K562 (cell line): ENCODE results near the gene DZIP1. TPM values are rescaled to one million over a fixed set of nuclear protein-coding genes. Genes with fewer than 3 reads are reported as not detected.
A peak's percentile ranks its signal among the peaks of the same experiment; 100 is the strongest.

Source experiments
- AFF4 ChIP-seq: sonication (generic); formaldehyde crosslinking; IDR thresholded peaks from 2 replicates; pipeline ENCODE4 v1.8.0; 2023; ENCODE audit warnings: mild to moderate bottlenecking, missing genetic modification reagents
- BCOR ChIP-seq: fragments of 450-650 bp; IDR thresholded peaks from 2 replicates; pipeline ENCODE4 v1.6.1; 2016
- CHD2 ChIP-seq: IDR thresholded peaks from 2 replicates; pipeline ENCODE4 v1.6.1; 2011; ENCODE audit warnings: low read depth, low read length
- CREB1 ChIP-seq, 2 experiments: sonication (generic) in 1 of 2; formaldehyde crosslinking in 1 of 2; IDR thresholded peaks; 2 replicates each; pipeline versions ENCODE4 v1.6.1 to v1.8.0; 2012 to 2022; ENCODE audit warnings: inconsistent platforms in 1 of 2, mild to moderate bottlenecking in 1 of 2, missing genetic modification reagents in 1 of 2, moderate library complexity in 1 of 2
- E2F4 ChIP-seq: sonication (generic); formaldehyde crosslinking; IDR thresholded peaks from 2 replicates; pipeline ENCODE4 v1.8.0; 2022; ENCODE audit warnings: mild to moderate bottlenecking, low read depth, missing genetic modification reagents
- ELF4 ChIP-seq: fragments of 450-650 bp; formaldehyde crosslinking; IDR thresholded peaks from 2 replicates; pipeline ENCODE4 v1.4.0; 2022; ENCODE audit warnings: missing genetic modification characterization
- MBD2 ChIP-seq: sonication (generic); IDR thresholded peaks from 2 replicates; pipeline ENCODE4 v1.6.1; 2016; ENCODE audit warnings: low read depth, borderline replicate concordance
- PATZ1 ChIP-seq: fragments of 250-450 bp; sonication (Bioruptor Pico); IDR thresholded peaks from 2 replicates; pipeline ENCODE4 v1.5.0; 2020; ENCODE audit warnings: mild to moderate bottlenecking, borderline replicate concordance
- POLR2A ChIP-seq: fragments of 450-650 bp; conservative IDR thresholded peaks from 2 replicates; pipeline ENCODE4 v1.6.1; 2016
- RBM22 ChIP-seq: fragments of 200-400 bp; formaldehyde crosslinking; IDR thresholded peaks from 2 replicates; pipeline ENCODE4 v1.6.1; 2018; ENCODE audit warnings: low read length, low read depth; ENCODE audit not compliant: poor library complexity, severe bottlenecking
- RCOR1 ChIP-seq, 2 experiments: IDR thresholded peaks; 2 replicates each; pipeline ENCODE4 v1.6.1; 2012; ENCODE audit warnings: low read depth in 2 of 2, low read length in 2 of 2, borderline replicate concordance in 1 of 2, improper control_type of control experiment in 1 of 2
- SMARCB1 ChIP-seq: IDR thresholded peaks from 2 replicates; pipeline ENCODE4 v1.6.1; 2011; ENCODE audit warnings: improper control_type of control experiment, low read depth; ENCODE audit not compliant: insufficient read length
- SRF ChIP-seq, 2 experiments: fragments of 250-450, 450-650 bp in 1 of 2; sonication (Bioruptor Pico) in 1 of 2; sonication (generic) in 1 of 2; formaldehyde crosslinking; IDR thresholded peaks; 2 replicates each; pipeline versions ENCODE4 v1.5.0 to v1.5.1; 2020 to 2022; ENCODE audit warnings: mild to moderate bottlenecking in 1 of 2, missing genetic modification reagents in 1 of 2
- ZFP30 ChIP-seq: fragments of 250-450 bp; sonication (Bioruptor Pico); IDR thresholded peaks from 2 replicates; pipeline ENCODE4 v1.8.0; 2022; ENCODE audit warnings: moderate library complexity, mild to moderate bottlenecking, inconsistent platforms, borderline replicate concordance
- ZNF263 ChIP-seq: sonication (generic); formaldehyde crosslinking; IDR thresholded peaks from 2 replicates; pipeline ENCODE4 v1.8.0; 2022; ENCODE audit warnings: mild to moderate bottlenecking, missing genetic modification reagents, borderline replicate concordance
- ZNF277 ChIP-seq: fragments of 250-450 bp; sonication (Bioruptor Pico); IDR thresholded peaks from 2 replicates; pipeline ENCODE4 v1.8.0; 2022; ENCODE audit warnings: inconsistent platforms, mild to moderate bottlenecking, moderate library complexity, borderline replicate concordance
- ZNF282 ChIP-seq: sonication (generic); formaldehyde crosslinking; IDR thresholded peaks from 2 replicates; pipeline ENCODE4 v1.8.1; 2023; ENCODE audit warnings: missing genetic modification reagents
- polyA plus RNA-seq, 8 experiments: library from polyadenylated mRNA; depleted of rRNA in 4 of 8; stranded (reverse) in 5 of 8; unstranded in 3 of 8; fragments of >200 nt; fragmentation: Nextera tagmentation in 2 of 8; fragmentation: Illumina TruSeq in 1 of 8; extraction: Ambion mirVana in 2 of 8; extraction: Trizol in 1 of 8; gene quantifications; 2 replicates each; pipeline versions ENCODE4 v1.2.1 to v1.2.3, GENCODE V29; 2011 to 2014; ENCODE audit warnings: inconsistent platforms in 1 of 8, missing spikeins in 1 of 8
- total RNA-seq, 7 experiments: library from RNA; depleted of rRNA in 6 of 7; stranded (reverse); fragments of >200 nt in 6 of 7; fragmentation: Illumina TruSeq in 2 of 7; extraction: Trizol in 2 of 7; gene quantifications; 2 replicates each; pipeline versions ENCODE4 v1.2.1 to v1.2.3, GENCODE V29; 2011 to 2021; ENCODE audit warnings: low replicate concordance in 1 of 7

The DZIP1 gene
- total and polyA plus RNA-seq, 9 of the 15 experiments (the other 6 are each of a cell fraction or from before 2014, with no cell fraction given): 0.07 TPM; not detected in 8

GRCh38 chr13:95676762-95677563 lies 32.5 kb upstream of the DZIP1 start, which contains the start of gene DNAJC3 (continued):
- TF ChIP-seq ZNF282 (CRISPR knock-in tag) (no peak), CHD2 (no peak), ZNF263 (CRISPR knock-in tag) (no peak), ZNF277 (CRISPR knock-in tag) (no peak), PATZ1 (CRISPR knock-in tag) (no peak), ZFP30 (CRISPR knock-in tag) (no peak), ELF4 (CRISPR knock-in tag) (no peak), RCOR1 (IDR thresholded peaks at IDR 0.05; ENCODE audit: borderline replicate concordance in 1 of 2, low read depth in 2 of 2, low read length in 2 of 2) (no peak), POLR2A (peak; percentile 88), SMARCB1 (no peak), AFF4 (no peak; the same call in 1 of the 2 replicates), RBM22 (no peak), MBD2 (peak; percentile 49; the same call in 1 of the 2 replicates), BCOR (no peak), E2F4 (CRISPR knock-in tag) (no peak; the same call in 1 of the 2 replicates), CREB1 (IDR thresholded peaks at IDR 0.05) (peak; percentile 76), CREB1 (CRISPR knock-in tag; IDR thresholded peaks at IDR 0.05) (peak; percentile 77), SRF (CRISPR knock-in tag; IDR thresholded peaks at IDR 0.05) (no peak)
